22Rv1 (cell line): ENCODE data around the gene SDK1.

Experiments
- CTCF ChIP-seq: fragments of 450-650 bp; IDR thresholded peaks from 2 replicates; pipeline ENCODE4 v1.5.1; 2017; ENCODE audit warnings: mild to moderate bottlenecking
- ZFX ChIP-seq: fragments of 450-650 bp; IDR thresholded peaks from 2 replicates; pipeline ENCODE4 v1.6.1; 2017; ENCODE audit warnings: antibody characterized with exemption, borderline replicate concordance

- TF ChIP-seq CTCF: no peak
- no peak for TF ChIP-seq ZFX
These were observed 836.5 kb downstream of the SDK1 start for GRCh38 chr7:4137552-4137951.
